Nephron (organoid): Measurements from ENCODE around the gene KCNT2.

Experiments
- H3K27ac Mint-ChIP-seq, 3 experiments: 2 replicates each; pipeline ENCODE4 v1.8.0; 2020; ENCODE audit warnings: mixed read lengths in 3 of 3, mild to moderate bottlenecking in 2 of 3, moderate library complexity in 1 of 3
- H3K27me3 Mint-ChIP-seq: 2 replicates; pipeline ENCODE4 v1.8.0; 2021; ENCODE audit warnings: low read depth, mild to moderate bottlenecking, moderate library complexity, mixed read lengths
- H3K36me3 Mint-ChIP-seq: 2 replicates; pipeline ENCODE4 v1.8.0; 2020; ENCODE audit warnings: low read depth, mixed read lengths
- H3K4me1 Mint-ChIP-seq: 2 replicates; pipeline ENCODE4 v1.8.0; 2020; ENCODE audit warnings: mixed read lengths
- H3K4me3 Mint-ChIP-seq, 3 experiments: 2 replicates each; pipeline ENCODE4 v1.8.0; 2020; ENCODE audit warnings: mild to moderate bottlenecking in 3 of 3, mixed read lengths in 3 of 3, moderate library complexity in 2 of 3
- H3K9me3 Mint-ChIP-seq: 2 replicates; pipeline ENCODE4 v1.8.0; 2020; ENCODE audit warnings: mixed read lengths
- TF ChIP-seq, protein P1 (sequence below), 3 experiments: fragments of 200-600 bp; sonication (generic); IDR thresholded peaks; one replicate each; pipeline ENCODE4 v1.5.0; 2021; ENCODE audit warnings: antibody characterized with exemption in 3 of 3; ENCODE audit not compliant: unreplicated experiment in 3 of 3

Gene KCNT2

GRCh38 chr1:196260270-196260669 lies 348.0 kb downstream of the KCNT2 start:
- Mint-ChIP-seq H3K9me3 (no peaks in the 10 kb centered on the region), H3K36me3 (no peaks in the 10 kb centered on the region), H3K4me1 (peaks cover 5% of the 10 kb centered on the region), H3K27ac (no peak overlapping the region), H3K27me3 (peaks cover 3% of the 10 kb centered on the region), H3K4me3 (no peak overlapping the region)
- TF ChIP-seq, protein P1, sequence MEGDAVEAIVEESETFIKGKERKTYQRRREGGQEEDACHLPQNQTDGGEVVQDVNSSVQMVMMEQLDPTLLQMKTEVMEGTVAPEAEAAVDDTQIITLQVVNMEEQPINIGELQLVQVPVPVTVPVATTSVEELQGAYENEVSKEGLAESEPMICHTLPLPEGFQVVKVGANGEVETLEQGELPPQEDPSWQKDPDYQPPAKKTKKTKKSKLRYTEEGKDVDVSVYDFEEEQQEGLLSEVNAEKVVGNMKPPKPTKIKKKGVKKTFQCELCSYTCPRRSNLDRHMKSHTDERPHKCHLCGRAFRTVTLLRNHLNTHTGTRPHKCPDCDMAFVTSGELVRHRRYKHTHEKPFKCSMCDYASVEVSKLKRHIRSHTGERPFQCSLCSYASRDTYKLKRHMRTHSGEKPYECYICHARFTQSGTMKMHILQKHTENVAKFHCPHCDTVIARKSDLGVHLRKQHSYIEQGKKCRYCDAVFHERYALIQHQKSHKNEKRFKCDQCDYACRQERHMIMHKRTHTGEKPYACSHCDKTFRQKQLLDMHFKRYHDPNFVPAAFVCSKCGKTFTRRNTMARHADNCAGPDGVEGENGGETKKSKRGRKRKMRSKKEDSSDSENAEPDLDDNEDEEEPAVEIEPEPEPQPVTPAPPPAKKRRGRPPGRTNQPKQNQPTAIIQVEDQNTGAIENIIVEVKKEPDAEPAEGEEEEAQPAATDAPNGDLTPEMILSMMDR (IDR thresholded peaks at IDR 0.05; ENCODE audit: unreplicated experiment in 3 of 3), result no peak

- H3K4me3 Mint-ChIP-seq, result no peak overlapping the region
- H3K4me1 Mint-ChIP-seq, result peaks cover 5% of the 10 kb centered on the region
- H3K9me3 Mint-ChIP-seq, result no peaks in the 10 kb centered on the region
- H3K36me3 Mint-ChIP-seq, result no peaks in the 10 kb centered on the region
- TF ChIP-seq, protein P1 (IDR thresholded peaks at IDR 0.05; ENCODE audit: unreplicated experiment in 3 of 3), result no peak
- H3K27me3 Mint-ChIP-seq, result no peaks in the 10 kb centered on the region
- peak overlapping the region in 1 of 3 experiments; percentile 71 for H3K27ac Mint-ChIP-seq
Observed at GRCh38 chr1:196259316-196259715, 348.9 kb downstream of the KCNT2 start.

DNA sequence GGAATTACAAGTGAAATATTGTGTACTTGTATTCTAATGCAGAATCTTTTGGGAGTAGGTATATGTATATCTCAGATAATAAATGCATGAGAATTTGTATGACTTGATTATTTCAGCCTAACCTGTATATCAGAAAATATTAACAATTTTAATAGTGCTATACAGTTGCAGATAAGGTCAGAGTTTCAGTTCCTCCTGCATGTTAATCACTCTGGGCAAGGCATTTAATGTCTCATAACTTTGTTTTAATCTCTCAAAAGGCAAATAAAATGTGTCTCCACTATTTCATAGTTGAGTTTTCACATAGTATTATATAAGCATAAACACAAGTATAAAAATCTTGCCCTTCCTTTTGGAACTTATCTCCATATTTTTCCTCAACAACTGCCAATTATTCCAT lies 352.5 kb downstream of the KCNT2 start:
- TF ChIP-seq, protein P1 (IDR thresholded peaks at IDR 0.05; ENCODE audit: unreplicated experiment in 3 of 3), result no peak
- Mint-ChIP-seq H3K27me3 (no peaks in the 10 kb centered on the region), H3K9me3 (no peaks in the 10 kb centered on the region), H3K27ac (no peak overlapping the region), H3K4me3 (no peak overlapping the region), H3K36me3 (no peaks in the 10 kb centered on the region), H3K4me1 (peaks cover 5% of the 10 kb centered on the region)

DNA sequence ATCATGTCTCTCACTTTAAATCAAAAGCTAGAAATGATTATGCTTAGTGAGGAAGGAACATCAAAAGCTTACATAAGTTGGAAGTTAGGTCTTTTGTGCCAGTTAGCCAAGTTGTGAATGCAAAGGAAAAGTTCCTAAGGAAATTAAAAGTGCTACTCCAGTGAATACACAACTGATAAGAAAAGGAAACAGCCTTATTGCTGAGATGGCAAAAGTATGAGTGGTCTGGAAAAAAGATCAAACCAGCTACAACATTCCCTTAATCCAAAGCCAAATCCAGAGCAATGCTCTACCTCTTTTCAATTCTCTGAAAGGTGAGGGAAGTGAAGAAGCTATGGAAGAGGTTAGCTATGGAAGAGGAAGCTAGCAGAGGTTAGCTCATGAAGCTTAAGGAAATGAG lies 378.7 kb downstream of the KCNT2 start:
- Mint-ChIP-seq H3K4me1 (no peaks in the 10 kb centered on the region), H3K36me3 (peaks cover 38% of the 10 kb centered on the region), H3K4me3 (no peak overlapping the region)

GRCh38 chr1:196214866-196215265 lies 393.4 kb downstream of the KCNT2 start:
- no peak overlapping the region for H3K4me3 Mint-ChIP-seq
- H3K9me3 Mint-ChIP-seq, result peaks cover 10% of the 10 kb centered on the region
- no peaks in the 10 kb centered on the region for H3K4me1 Mint-ChIP-seq

More for the DNA sequence above, 378.7 kb downstream of the KCNT2 start:
- H3K27me3 Mint-ChIP-seq, result no peaks in the 10 kb centered on the region
- H3K27ac Mint-ChIP-seq, result no peak overlapping the region
- TF ChIP-seq, protein P1 (IDR thresholded peaks at IDR 0.05; ENCODE audit: unreplicated experiment in 3 of 3), result no peak
- peaks cover 7% of the 10 kb centered on the region for H3K9me3 Mint-ChIP-seq

DNA sequence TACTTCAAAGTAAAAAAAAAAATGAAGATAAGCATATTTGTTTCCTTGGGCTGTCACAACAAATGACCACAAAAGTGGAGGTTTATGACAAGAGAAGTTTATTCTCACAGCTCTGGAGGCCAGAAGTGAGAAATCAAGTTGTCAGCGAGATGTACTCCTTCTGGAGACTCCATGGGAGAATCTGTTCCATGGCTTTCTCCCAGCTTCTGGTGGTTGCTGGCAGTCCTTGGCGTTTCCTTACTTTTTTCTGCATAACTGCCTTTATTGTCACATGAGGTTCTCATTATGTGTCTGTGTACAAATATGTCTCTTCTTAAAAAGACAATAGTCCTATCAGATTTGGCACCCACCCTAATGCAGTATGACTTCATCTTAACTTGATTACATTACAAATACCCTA lies 398.3 kb downstream of the KCNT2 start:
- Mint-ChIP-seq H3K4me3 (no peak overlapping the region), H3K27ac (no peak overlapping the region), H3K9me3 (no peaks in the 10 kb centered on the region), H3K36me3 (no peaks in the 10 kb centered on the region), H3K27me3 (no peaks in the 10 kb centered on the region), H3K4me1 (no peaks in the 10 kb centered on the region)
- TF ChIP-seq, protein P1 (IDR thresholded peaks at IDR 0.05; ENCODE audit: unreplicated experiment in 3 of 3), result no peak

More at GRCh38 chr1:196214866-196215265, 393.4 kb downstream of the KCNT2 start:
- H3K27me3 Mint-ChIP-seq, result no peaks in the 10 kb centered on the region
- no peak overlapping the region for H3K27ac Mint-ChIP-seq
- TF ChIP-seq, protein P1 (IDR thresholded peaks at IDR 0.05; ENCODE audit: unreplicated experiment in 3 of 3), result no peak
- no peaks in the 10 kb centered on the region for H3K36me3 Mint-ChIP-seq
